Right kidney (tissue), 1 donor: ENCODE measurements around the gene BSN.
A peak's percentile ranks its signal among the peaks of the same experiment; 100 is the strongest.

ENCODE experiments used
- DNase-seq: peaks from one replicate; pipeline ENCODE4 v3.0.0-alpha.2; 2016

Gene BSN

GRCh38 chr3:49717959-49718857, 163.9 kb downstream of the BSN start:
- peak; percentile 27 for DNase-seq

- no peak for DNase-seq
Observed at GRCh38 chr3:49718858-49719213, 164.6 kb downstream of the BSN start.

GRCh38 chr3:49719214-49719884, 165.1 kb downstream of the BSN start, which contains the start of gene AMIGO3:
AMIGO3 (minus strand) TSS chr3:49719684; CDS start chr3:49719465, 219 bp downstream.
- peak; percentile 96 for DNase-seq
